NCI-H345 treated with DMSO at 0.1 percent for 48 hours (cell line): ENCODE measurements around the gene UTY.

ENCODE experiments used
- DNase-seq: peaks from one replicate; lab custom pipeline; 2025; ENCODE audit not compliant: unreplicated experiment; lab: John Stamatoyannopoulos, UW

UTY gene

DNA sequence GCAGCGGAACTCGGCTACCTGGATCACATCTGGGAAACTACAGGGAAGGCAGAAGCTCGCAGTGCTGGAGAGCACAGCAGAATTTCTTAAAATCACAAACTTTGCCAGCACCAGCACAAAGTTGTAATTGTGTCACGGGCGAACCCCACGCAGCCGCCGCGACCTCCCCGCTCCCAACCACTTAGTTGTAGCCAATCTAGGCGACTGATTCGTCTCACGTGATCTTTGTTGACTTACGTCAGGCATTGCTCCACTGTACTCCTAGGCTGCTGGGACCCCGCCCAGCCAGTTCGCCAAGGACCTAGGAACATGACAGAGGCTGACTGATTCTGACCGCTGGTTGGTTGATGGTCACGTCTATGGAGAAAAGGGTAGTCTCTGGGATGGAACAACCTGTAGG is at the start of gene UTY:
TSS of gene UTY (minus strand) at position 206 of the 400 bp plus-strand sequence. CDS start 368 bp downstream, outside the sequence.
- DNase-seq = no peak

DNA sequence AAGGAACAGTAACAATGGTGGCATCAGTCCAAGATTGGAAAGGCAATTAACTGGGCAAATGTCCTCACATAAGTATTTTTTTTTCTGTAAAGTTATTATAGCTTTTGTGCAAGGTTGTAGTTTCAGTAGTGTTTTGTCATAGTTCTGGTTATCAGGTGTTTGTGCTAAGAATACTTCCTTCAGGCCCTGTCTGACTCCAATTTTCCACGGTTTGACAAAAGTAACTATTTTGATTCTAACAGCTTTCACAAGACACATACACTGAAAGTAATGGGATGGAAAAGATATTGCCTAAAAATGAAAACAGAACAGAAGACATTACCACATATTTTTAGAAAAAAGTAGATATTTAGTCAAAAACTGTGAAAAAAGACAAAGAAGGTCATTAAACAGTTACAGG is 40.6 kb upstream of the UTY start:
- no peak for DNase-seq

DNA sequence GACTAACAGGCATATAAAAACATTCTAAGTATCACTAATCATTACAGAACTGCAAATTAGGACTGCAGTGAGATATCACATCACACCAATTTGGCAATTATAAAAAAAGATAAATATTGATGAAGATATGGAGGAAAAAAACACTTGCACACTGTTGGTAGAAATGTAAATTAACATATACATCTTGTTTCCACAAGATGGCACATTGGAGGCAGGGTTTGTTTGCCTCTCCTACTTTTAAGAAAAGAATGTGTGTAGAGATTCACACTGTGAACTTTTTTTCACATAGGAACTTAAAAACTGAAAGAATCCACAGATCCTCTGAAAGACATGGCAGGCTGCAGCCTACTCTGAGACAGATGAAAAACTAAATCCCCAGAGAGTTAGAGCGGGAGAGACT is 21.4 kb upstream of the UTY start:
- no peak for DNase-seq

DNA sequence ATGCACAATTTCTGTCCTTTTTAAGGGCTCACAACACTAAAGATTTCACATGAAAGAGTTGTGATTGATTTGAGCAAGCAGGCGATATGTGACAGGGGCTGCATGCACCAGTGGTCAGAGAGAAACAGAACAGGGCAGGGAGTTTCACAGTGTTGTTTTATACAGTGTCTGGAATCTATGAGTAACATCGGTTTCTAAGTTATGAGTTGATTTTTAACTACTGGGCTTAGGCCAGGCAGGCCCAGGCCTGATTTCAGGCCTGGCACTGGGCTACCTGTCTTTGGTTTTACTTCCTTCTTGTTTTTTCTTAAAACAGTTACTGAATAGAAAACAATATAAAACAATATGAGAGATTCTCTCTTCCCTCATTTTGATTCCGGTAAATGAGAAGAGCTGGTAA is 13.9 kb upstream of the UTY start:
- no peak for DNase-seq

DNA sequence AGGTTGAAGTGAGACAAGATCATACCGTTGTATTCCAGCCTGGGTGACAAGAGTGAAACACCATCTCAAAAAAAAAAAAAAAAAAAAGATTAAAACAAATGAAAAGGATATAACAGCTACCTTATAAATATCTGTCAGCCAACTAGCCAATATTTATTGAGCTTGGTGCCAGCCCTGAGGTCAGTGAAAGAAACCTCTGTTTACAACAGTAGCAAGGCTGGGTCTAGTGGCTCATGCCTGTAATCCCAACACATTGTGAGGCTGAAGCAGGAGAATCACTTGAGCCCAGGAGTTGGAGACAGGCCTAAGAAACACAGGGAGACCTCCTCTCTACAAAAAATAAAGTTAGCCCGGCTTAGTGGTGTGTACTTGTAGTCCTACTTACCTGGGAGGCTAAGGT is 12.6 kb upstream of the UTY start:
- no peak for DNase-seq

DNA sequence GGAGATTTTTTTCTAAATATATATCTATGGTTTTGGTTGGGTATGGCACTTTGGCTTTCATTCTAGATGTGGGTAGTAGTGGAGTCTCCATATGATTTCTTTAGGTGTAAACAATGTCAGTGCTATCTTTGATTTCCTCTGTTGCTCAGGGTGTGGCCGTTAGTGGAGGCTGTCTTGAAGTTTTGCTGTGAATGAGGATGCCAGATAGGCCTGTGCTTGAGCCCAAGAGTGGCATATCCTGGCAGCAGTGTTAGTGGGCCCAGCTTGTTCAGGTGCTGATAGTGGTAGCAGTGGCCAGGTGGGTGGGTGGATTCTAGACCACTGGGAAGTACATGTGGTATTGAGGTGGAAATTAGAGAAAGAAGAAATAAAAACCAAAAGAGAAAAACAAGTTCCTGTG is 8.9 kb upstream of the UTY start:
- no peak for DNase-seq

DNA sequence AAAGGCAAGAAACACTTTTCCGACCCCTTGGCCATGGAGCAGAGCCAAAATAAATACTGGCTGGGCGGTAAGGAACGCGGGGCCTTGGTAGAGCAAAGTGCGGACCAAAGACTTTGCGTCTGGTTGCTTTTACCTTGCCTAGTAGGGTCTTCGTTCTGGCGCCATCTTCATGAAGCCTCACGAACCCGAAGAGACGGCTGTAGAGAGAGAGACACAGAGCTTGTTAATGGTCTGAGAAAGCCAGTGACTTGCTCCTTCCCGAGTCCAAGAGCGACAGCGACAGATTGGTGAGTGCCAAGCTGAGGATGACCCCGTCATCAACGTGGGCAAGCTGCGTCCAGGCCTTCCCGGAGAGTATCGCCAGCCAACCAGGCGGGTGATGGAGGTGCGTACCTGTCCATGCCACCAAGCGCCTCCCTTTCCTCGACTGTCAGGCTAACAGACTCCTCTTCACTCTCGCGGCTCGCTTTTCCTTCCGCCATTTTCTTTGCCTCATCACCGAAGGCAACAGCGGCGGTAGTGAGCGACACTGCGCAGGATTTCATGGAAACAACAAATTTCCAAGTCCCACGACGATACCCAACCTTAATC is 617 bp downstream of the UTY start:
- DNase-seq = no peak

DNA sequence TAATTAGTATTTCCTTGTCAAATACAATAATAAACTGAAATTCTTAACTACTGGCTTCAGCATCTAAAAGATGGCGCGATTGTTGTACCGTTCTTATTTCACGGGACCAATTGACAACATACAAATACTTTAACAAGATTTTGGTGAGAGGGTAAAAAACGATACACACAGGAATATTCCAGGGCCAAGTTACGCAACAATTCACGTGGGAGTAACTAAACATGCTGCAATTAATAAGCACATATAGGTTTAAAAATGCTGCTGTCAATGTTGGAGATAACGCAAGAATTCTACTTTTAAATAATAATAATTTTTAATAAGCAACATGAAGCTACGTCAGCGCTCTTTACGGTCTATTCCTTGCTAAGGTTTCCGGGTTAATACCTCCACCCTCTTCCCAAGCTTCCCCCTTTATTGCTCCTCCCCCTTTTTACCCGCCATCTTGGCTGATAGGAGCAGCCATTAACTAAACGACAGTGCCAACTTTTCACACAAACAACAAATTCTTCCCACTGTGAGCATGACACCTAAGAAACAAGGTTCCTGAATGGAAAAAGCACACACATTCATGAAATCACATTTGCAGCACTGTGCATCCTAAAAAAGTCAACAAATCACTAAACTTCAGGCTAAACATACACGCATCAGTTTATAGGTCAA is 1.6 kb downstream of the UTY start:
- DNase-seq = no peak

DNA sequence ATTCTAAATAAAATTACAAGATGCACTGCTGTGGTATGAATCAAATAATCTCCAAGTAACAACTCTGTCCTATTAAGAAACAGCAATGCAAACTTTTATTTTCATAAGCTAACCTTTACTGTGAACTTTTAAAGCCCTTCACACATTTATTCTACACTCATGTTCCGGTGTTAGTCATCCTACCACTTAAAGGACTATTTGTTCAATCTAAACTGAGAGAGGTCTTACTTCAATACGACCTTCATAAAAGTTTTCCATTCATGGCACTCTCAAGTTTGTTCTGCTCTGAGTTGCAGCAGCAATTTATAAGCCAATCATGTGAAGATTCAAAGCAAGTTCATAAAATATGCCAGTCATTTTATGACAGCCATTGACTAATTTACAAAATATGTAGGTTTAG is 4.8 kb downstream of the UTY start:
- no peak for DNase-seq

DNA sequence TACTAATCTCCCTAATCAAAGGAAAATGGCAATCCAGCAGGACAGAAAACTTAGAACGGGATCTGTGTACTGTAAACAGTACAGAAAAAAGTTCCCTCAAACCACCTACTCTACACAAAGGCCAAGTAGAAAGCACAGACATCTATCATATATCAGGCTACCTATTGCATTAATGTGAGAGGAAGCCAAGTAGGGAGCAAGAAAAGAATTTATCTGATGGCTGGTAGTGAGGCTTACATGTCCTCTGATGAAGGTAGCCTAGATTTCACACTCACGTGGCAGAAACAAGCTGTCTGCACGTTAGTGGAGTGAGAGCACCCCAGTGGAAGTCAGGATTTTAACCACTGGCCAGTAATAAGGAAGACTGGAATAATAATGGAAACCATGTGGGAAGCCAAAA is 28.3 kb downstream of the UTY start:
- DNase-seq = no peak

DNA sequence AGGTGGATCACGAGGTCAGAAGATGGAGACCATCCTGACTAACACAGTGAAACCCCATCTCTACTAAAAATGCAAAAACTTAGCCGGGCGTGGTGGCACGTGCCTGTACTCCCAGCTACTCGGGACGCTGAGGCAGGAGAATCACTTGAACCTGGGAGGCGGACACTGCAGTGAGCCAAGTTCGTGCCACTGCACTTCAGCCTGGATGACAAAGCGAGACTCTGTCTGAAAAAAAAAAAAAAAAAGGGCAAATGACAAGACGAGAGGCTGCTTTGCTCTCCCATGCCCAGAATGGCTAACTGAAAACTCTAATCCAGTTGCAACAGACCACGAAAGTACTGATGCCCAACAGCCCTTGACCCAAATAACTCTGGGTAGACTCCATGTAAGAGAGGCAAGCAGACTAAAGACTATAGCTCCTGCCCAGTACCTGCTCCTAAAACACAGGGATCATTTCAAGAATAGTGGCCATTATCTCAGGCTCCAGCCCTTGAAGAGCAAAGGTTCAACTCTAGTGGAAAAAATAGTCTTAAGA is 29.2 kb downstream of the UTY start:
- DNase-seq = no peak

DNA sequence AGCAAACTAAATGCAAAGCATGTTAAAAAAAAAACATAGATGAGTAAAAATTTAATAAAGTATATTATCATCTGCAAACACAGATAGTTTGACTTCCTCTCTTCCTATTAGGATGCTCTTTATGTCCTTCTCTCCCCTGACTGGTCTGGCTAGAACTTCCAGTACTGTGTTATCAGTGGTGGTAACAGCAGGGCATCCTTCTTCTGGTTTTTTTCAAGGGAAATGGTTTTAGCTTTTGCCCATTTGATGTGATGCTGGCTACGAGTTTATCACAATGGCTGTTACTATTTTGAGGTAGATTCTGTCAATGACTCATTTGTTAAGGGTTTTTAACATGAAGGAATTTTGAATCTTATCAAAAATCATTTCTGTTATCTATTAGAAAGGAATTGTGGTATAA is 34.3 kb downstream of the UTY start:
- DNase-seq = no peak

DNA sequence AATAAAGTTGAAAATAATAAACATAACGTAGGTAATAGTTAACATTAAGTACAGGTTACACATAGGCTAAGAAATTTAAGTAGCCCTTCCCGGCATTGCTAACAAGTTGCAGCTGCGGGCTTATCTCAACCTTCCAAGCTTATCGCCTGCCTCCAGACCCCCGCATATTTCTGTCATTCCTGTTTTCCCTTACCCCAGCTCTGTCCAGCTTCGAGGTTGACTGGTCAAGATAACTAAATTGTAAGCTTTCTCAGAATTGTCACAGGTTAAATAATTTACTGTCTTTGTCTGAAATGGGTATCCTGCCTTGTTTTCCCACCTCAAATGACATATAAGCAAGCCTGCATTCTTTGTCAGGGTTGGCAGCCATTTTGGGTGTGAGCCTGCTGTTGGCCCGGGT is 36.7 kb downstream of the UTY start:
- no peak for DNase-seq

DNA sequence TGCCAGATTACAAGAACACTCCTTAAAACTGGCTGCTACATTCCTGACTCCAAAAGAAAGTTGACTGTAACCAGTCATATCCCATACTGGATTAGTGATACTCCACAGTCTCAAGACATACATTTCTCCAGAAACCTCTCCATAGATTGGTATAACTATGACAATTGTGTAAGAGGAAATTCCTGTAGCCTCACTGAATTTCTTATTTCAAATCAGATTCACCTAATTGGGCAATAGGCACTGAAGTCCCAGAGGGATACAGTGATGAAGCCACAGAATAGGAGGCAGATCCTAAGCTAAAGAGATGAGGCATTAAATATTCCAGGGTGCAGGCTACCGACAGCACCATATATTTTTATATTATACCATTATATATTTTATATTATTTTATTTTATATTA is 39.0 kb downstream of the UTY start:
- no peak for DNase-seq

DNA sequence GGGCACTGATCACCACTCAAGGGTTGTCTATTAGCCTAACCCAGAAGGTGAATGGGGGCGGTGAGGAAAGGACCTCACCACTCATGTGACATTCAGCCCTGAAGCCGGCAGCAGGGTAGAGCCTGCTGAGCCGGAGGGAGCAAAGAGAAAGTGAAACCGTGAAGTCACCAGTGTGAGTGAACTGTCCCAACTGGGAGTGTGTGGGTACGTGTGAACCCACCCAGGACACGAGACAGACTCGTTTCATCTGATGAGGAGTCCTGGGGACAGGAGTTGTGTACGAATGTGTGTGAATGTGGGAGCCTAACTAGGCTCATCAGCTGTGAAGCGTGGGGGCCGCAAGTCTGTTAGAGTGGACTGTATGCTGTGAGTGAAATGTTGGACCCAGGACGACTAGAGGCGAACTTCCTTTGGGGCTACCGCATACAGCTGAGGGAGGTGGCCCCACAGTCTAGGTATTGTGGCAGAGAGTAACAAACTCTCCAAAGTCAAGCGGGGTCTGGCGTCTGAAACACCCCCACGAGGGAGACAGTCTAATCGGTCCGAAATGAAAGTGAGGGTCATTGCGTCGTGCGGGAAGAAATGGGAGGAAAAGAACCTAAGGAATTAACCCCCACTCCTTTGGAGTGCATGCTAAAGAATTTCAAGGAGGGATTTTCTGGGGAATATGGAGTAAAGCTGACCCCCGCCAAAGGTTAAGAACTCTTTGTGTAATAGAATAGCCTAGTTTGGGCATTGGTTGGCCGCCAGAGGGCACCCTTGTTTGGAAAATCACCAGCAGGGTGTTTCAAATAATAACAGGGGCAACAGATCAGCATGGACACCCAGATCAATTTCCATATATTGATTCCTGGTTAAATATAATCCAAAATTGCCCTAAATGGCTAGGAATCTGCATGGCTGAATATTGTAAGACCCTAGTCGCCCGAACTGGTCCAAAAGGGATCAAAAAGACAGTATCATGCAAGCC is 43.6 kb downstream of the UTY start:
- no peak for DNase-seq

DNA sequence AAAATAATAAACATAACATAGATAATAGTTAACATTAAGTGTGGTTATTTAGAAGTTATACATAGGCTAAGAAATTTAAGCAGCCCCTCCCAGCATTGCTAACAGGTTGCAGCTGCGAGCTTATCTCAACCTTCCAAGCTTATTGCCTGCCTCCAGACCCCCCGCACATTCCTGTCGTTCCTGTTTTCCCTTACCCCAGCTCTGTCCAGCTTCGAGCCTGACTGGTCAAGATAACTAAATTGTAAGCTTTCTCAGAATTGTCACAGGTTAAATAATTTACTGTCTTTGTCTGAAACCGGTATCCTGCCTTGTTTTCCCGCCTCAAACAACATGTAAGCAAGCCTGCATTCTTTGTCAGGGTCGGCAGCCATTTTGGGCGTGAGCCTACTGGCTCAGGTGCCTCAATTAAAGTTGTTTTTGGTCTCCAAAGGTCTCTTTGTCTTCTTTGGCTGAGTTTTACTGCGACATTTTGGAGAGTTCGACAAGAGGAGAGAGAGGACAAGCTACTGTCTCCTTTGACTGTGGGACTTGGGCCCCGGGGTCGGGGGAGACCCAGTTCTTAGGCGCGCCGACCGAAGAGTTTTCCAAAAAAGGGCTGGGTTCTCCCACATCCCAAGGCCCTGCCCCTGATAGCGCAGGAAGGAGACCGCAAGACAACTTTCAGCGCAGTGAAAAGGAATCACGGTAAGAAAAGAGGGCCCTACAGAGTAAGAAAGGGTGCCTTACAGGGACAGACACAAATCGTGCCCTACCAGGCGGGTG is 44.4 kb downstream of the UTY start:
- no peak for DNase-seq

DNA sequence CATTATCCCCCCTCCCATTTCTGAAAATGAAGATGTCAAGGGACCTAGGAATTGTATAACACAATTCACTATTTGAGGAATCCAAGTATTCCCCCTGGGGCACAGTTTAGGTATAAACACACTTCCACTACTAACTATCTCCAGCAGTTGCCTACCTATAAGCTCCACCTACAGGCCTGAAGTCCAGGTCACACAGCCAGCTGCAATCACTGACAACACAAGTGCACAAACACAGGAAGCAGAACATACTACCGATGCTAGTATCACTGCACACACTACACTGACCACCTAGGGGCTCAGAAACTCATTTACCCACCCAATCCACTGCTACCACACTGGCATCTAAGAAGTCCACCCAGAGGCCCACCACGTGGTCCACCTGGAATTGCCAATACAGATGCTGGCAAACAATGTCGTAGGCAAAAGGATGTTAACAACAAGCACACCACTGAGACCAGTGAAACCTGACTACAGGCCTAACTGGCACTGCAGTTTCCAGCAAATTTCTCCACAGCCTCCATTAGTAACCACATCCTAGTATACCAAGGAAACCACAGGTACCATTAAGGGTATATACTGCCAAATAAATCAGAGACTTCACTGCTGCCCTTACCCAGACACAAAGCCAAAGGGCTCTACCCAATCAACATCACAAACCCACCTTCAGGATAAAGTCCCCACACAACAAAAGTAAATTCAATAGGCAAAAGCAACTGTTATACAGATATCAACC is 47.4 kb downstream of the UTY start:
- no peak for DNase-seq

DNA sequence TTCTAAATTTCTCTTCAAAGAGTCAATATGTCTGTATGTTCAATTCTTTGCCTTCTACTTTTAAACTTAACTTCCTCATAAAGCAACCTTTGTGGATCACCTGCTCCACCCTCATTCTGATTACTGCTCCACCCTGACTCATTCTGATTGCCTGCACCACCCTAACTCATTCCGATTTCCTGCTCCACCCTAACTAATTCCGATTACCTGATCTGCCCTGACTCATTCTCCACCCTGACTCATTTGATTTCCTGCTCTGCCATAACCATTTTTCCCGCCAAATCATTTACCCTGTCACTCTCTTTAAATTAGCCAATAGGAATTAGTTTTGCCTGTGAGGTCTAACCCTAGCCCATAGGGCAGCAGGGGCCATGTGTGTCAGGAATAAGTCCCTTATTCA is 50.3 kb downstream of the UTY start:
- DNase-seq = no peak

DNA sequence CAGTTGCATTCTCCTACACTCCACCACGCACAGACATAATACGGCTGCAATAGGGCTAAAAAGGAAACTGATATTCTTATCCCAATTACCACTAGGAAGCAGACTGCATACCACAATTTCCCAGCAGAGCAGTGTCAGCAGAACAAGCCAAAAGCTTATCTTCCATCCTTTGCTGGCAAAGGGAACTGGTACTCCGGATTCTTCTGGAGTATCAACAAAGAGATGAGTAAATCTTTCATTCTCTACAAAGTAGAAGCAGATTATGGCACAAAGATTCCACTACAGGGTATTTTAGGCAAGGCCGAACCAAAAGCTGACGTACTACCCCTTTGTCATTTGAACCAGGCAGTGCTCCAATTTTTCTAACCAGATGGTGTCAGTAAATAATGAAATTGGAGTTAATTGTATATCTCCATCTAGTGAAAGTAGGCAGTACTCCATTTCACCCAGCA is 56.5 kb downstream of the UTY start:
- DNase-seq = no peak
